Cardiac fibroblast (primary cell): ENCODE data around the gene MOGAT1.
"Not testable (repeated sequence)": the region's sequence is repeated elsewhere in the genome, so short reads cannot be mapped to it uniquely, and the experiment has no call there.

Experiments used
- DNase-seq, 2 donors: peaks; one replicate each; pipeline versions ENCODE4 v3.0.0 to v3.0.0-alpha.2; 2010; ENCODE audit warnings: low read depth in 2 of 2
- H3K4me3 ChIP-seq, 2 donors: replicated peaks in 1 of 2; 1 replicate in 1 of 2; 2 replicates in 1 of 2; pipeline ENCODE4 v1.5.1; 2011; ENCODE audit warnings: low read depth in 2 of 2, low read length in 2 of 2, mild to moderate bottlenecking in 2 of 2, moderate library complexity in 1 of 2
- TF ChIP-seq, protein P1 (sequence below): IDR thresholded peaks from one replicate; pipeline ENCODE4 v1.5.1; 2011; ENCODE audit warnings: low read depth, mild to moderate bottlenecking, low read length, inconsistent platforms

MOGAT1 gene

GRCh38 chr2:222686086-222686750 is 14.8 kb downstream of the MOGAT1 start:
- DNase-seq: no peak
- TF ChIP-seq, protein P1, sequence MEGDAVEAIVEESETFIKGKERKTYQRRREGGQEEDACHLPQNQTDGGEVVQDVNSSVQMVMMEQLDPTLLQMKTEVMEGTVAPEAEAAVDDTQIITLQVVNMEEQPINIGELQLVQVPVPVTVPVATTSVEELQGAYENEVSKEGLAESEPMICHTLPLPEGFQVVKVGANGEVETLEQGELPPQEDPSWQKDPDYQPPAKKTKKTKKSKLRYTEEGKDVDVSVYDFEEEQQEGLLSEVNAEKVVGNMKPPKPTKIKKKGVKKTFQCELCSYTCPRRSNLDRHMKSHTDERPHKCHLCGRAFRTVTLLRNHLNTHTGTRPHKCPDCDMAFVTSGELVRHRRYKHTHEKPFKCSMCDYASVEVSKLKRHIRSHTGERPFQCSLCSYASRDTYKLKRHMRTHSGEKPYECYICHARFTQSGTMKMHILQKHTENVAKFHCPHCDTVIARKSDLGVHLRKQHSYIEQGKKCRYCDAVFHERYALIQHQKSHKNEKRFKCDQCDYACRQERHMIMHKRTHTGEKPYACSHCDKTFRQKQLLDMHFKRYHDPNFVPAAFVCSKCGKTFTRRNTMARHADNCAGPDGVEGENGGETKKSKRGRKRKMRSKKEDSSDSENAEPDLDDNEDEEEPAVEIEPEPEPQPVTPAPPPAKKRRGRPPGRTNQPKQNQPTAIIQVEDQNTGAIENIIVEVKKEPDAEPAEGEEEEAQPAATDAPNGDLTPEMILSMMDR: no peak
- H3K4me3 ChIP-seq: no peak overlapping the region

GRCh38 chr2:222688917-222689316 is 17.5 kb downstream of the MOGAT1 start:
- TF ChIP-seq, protein P1: no peak
- DNase-seq: peak; percentile 40 to 55
- H3K4me3 ChIP-seq: no peak overlapping the region

GRCh38 chr2:222689322-222689721 is 17.9 kb downstream of the MOGAT1 start:
- H3K4me3 ChIP-seq: no peak overlapping the region
- TF ChIP-seq, protein P1: no peak
- DNase-seq: no peak

GRCh38 chr2:222690564-222691200 is 19.2 kb downstream of the MOGAT1 start:
- TF ChIP-seq, protein P1: peak; percentile 99
- H3K4me3 ChIP-seq: no peak overlapping the region
- peak; percentile 82 to 84 for DNase-seq

DNA sequence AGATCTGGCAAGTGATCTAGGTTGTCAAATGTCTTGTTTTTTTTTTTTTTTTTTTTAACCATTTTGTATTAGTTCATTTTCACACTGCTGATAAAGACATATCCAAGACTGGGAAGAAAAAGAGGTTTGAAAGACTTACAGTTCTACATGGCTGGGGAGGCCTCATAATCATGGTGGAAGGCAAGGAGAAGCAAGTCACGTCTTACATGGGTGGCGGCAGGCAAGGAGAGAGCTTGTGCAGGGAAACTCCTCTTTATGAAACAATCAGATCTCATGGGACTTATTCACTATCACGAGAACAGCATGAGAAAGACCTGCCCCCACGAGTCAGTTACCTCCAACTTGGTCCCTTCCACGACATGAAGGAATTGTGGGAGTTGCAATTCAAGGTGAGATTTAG is 22.0 kb downstream of the MOGAT1 start:
- H3K4me3 ChIP-seq, DNase-seq: not testable (repeated sequence)

GRCh38 chr2:222693837-222694236 is 22.4 kb downstream of the MOGAT1 start:
- DNase-seq: peak; percentile 40 to 56
- H3K4me3 ChIP-seq: no peak overlapping the region
- TF ChIP-seq, protein P1: peak; percentile 20

- DNase-seq: peak in 1 of 2 donors; percentile 23
- H3K4me3 ChIP-seq: no peak overlapping the region
- TF ChIP-seq, protein P1: no peak
Observed at GRCh38 chr2:222698276-222698675, 26.8 kb downstream of the MOGAT1 start.
